ENCODE results near the gene PRDM16. TPM values are rescaled to one million over a fixed set of nuclear protein-coding genes. Genes with fewer than 3 reads are reported as not detected.

PRDM16 gene
- total RNA-seq, 1 experiment from 2014 or later: 0.17 TPM

- H3K27me3 Mint-ChIP-seq (ENCODE audit: low read depth): peaks cover 6% of the 10 kb centered on the region
- no peaks in the 10 kb centered on the region for H3K4me1 ChIP-seq (ENCODE audit: insufficient read depth, low read length)
- H3K36me3 Mint-ChIP-seq (ENCODE audit: insufficient read depth in 1 of 3, low read depth in 3 of 3): peaks cover 0 to 4% (median 0%) of the 10 kb centered on the region in 3 experiments; a peak in 5 of 7 replicates
Measured at GRCh38 chr1:3113047-3113740, 44.2 kb downstream of the PRDM16 start.

More at GRCh38 chr1:3113047-3113740, 44.2 kb downstream of the PRDM16 start:
- Histone ChIP-seq H4K5ac (ENCODE audit: insufficient read length, low read depth, low read length) (no peak overlapping the region), H3K18ac (ENCODE audit: insufficient read length, low read depth, low read length) (no peak overlapping the region), H3K9me3 (ENCODE audit: control insufficient read depth, low read depth, low read length) (no peaks in the 10 kb centered on the region), H3K14ac (ENCODE audit: insufficient read depth, low read length) (no peak overlapping the region), H3K27ac (ENCODE audit: insufficient read length, low read depth, low read length) (no peak overlapping the region), H4K91ac (ENCODE audit: insufficient read length, low read depth, low read length) (no peak overlapping the region), H3K4me2 (ENCODE audit: insufficient read depth, insufficient read length, low read length) (no peak overlapping the region), H2BK5ac (ENCODE audit: insufficient read length, low read length) (no peak overlapping the region), H3K4ac (ENCODE audit: low read depth, low read length) (no peak overlapping the region), H4K20me1 (ENCODE audit: control insufficient read depth, insufficient read depth, insufficient read length) (no peaks in the 10 kb centered on the region), H2BK120ac (ENCODE audit: low read depth, low read length, poor library complexity, severe bottlenecking) (no peak overlapping the region), H3K79me2 (ENCODE audit: insufficient read depth, low read length) (no peaks in the 10 kb centered on the region), H3K23me2 (ENCODE audit: insufficient read length, low read depth, low read length, poor library complexity, severe bottlenecking) (no peaks in the 10 kb centered on the region), H3K23ac (ENCODE audit: insufficient read length, low read depth, low read length) (no peak overlapping the region), H3K79me1 (ENCODE audit: insufficient read depth, low read depth, low read length, poor library complexity, severe bottlenecking) (no peaks in the 10 kb centered on the region), H3K9ac (ENCODE audit: extremely low read depth, insufficient read length, low read length) (no peak overlapping the region), H3T11ph (ENCODE audit: low read length) (no peak overlapping the region), H2BK20ac (ENCODE audit: low read depth, low read length, poor library complexity, severe bottlenecking) (no peak overlapping the region), H3K56ac (ENCODE audit: insufficient read length, low read depth, low read length) (no peak overlapping the region), H3K27me3 (ENCODE audit: insufficient read depth, low read length) (no peaks in the 10 kb centered on the region), H2BK12ac (ENCODE audit: insufficient read length, low read depth, low read length) (no peak overlapping the region), H4K8ac (replicated peaks; ENCODE audit: insufficient read length, low read depth, low read length) (no peak overlapping the region), H2BK15ac (ENCODE audit: low read depth, low read length) (no peak overlapping the region), H2AK5ac (ENCODE audit: insufficient read length, low read length) (no peak overlapping the region), H2AFZ (ENCODE audit: low read length) (no peak overlapping the region)
- peaks cover 2 to 5% of the 10 kb centered on the region in 2 experiments for H3K9me3 Mint-ChIP-seq
- no peak for TF ChIP-seq CTCF (conservative IDR thresholded peaks at IDR 0.05)
- H3K4me3 Mint-ChIP-seq: no peak overlapping the region
- WGBS (ENCODE audit: extremely low coverage, insufficient read length, low lambda C conversion rate): no CpG with 5 or more reads among the region's 20 CpGs
- no peak for DNase-seq
- H3K27ac Mint-ChIP-seq: no peak overlapping the region
- H3K4me1 Mint-ChIP-seq: peaks cover 0 to 18% of the 10 kb centered on the region in 2 experiments; a peak in 1 of 4 replicates

Data from H9 (cell line).